Activated T-helper 17 cell treated with anti-CD3 and anti-CD28 coated beads, Interleukin-2, amount 50 U/mL, for 72 hours (primary cell): ENCODE results near the gene FCHSD1. TPM values are rescaled to one million over a fixed set of nuclear protein-coding genes. Genes with fewer than 3 reads are reported as not detected.

ENCODE experiments used
- ATAC-seq: fragments of 150-1000 bp; cut with Tn5 transposase; replicated peaks from 2 replicates; pipeline ENCODE4 v1.10.0; 2021; ENCODE audit warnings: mild to moderate bottlenecking, moderate library complexity
- H3K27ac Mint-ChIP-seq: one replicate; pipeline ENCODE4 v1.8.0; 2022; ENCODE audit warnings: mixed read lengths
- H3K27me3 Mint-ChIP-seq: one replicate; pipeline ENCODE4 v1.8.0; 2022; ENCODE audit warnings: mixed read lengths
- H3K36me3 Mint-ChIP-seq: one replicate; pipeline ENCODE4 v1.8.0; 2022; ENCODE audit warnings: low read depth, mild to moderate bottlenecking, mixed read lengths
- H3K4me1 Mint-ChIP-seq: one replicate; pipeline ENCODE4 v1.8.0; 2022; ENCODE audit warnings: mixed read lengths
- H3K4me3 Mint-ChIP-seq: one replicate; pipeline ENCODE4 v1.8.0; 2022; ENCODE audit warnings: mild to moderate bottlenecking, mixed read lengths
- H3K9me3 Mint-ChIP-seq: one replicate; pipeline ENCODE4 v1.8.0; 2022; ENCODE audit warnings: mixed read lengths
- total RNA-seq, 2 donors: library from RNA; stranded (reverse); gene quantifications; one replicate each; pipeline ENCODE4 v1.2.3, GENCODE V29; 2022

The FCHSD1 gene
- total RNA-seq, 2 donors from 2014 or later: 38.7 to 113 TPM

GRCh38 chr5:141608046-141608445 lies 43.2 kb downstream of the FCHSD1 start:
- peak overlapping the region; percentile 76 for H3K4me3 Mint-ChIP-seq
- H3K36me3 Mint-ChIP-seq: peaks cover 56% of the 10 kb centered on the region
- ATAC-seq: no peak

GRCh38 chr5:141605523-141606277 lies 45.5 kb downstream of the FCHSD1 start:
- Mint-ChIP-seq H3K27ac (peak overlapping the region; percentile 87), H3K4me1 (peaks cover 47% of the 10 kb centered on the region), H3K27me3 (no peaks in the 10 kb centered on the region), H3K36me3 (peaks cover 51% of the 10 kb centered on the region), H3K4me3 (peak overlapping the region; percentile 76), H3K9me3 (no peaks in the 10 kb centered on the region)
- peak; percentile 90 for ATAC-seq

More at GRCh38 chr5:141608046-141608445, 43.2 kb downstream of the FCHSD1 start:
- H3K27me3 Mint-ChIP-seq: no peaks in the 10 kb centered on the region
- peaks cover 49% of the 10 kb centered on the region for H3K4me1 Mint-ChIP-seq
- H3K27ac Mint-ChIP-seq: peak overlapping the region; percentile 87
- no peaks in the 10 kb centered on the region for H3K9me3 Mint-ChIP-seq

GRCh38 chr5:141603923-141604717 lies 47.1 kb downstream of the FCHSD1 start:
- H3K4me1 Mint-ChIP-seq: peaks cover 50% of the 10 kb centered on the region
- no peaks in the 10 kb centered on the region for H3K9me3 Mint-ChIP-seq
- peak; percentile 45 for ATAC-seq

GRCh38 chr5:141602606-141603005 lies 48.6 kb downstream of the FCHSD1 start:
- Mint-ChIP-seq H3K27ac (peak overlapping the region; percentile 91), H3K27me3 (no peaks in the 10 kb centered on the region), H3K9me3 (no peaks in the 10 kb centered on the region), H3K4me3 (peak overlapping the region; percentile 75), H3K4me1 (peaks cover 49% of the 10 kb centered on the region), H3K36me3 (peaks cover 38% of the 10 kb centered on the region)
- ATAC-seq: no peak

More at GRCh38 chr5:141603923-141604717, 47.1 kb downstream of the FCHSD1 start:
- H3K4me3 Mint-ChIP-seq: peak overlapping the region; percentile 76
- H3K27ac Mint-ChIP-seq: peak overlapping the region; percentile 87
- peaks cover 38% of the 10 kb centered on the region for H3K36me3 Mint-ChIP-seq
- H3K27me3 Mint-ChIP-seq: no peaks in the 10 kb centered on the region

GRCh38 chr5:141598391-141599345 lies 52.5 kb downstream of the FCHSD1 start:
- peak; percentile 88 for ATAC-seq
- Mint-ChIP-seq H3K9me3 (no peaks in the 10 kb centered on the region), H3K27ac (peak overlapping the region; percentile 48), H3K4me1 (peaks cover 46% of the 10 kb centered on the region), H3K27me3 (no peaks in the 10 kb centered on the region), H3K36me3 (peaks cover 54% of the 10 kb centered on the region), H3K4me3 (peak overlapping the region; percentile 21)

GRCh38 chr5:141597814-141598213 lies 53.4 kb downstream of the FCHSD1 start:
- Mint-ChIP-seq H3K36me3 (peaks cover 56% of the 10 kb centered on the region), H3K9me3 (no peaks in the 10 kb centered on the region), H3K27me3 (no peaks in the 10 kb centered on the region), H3K27ac (peak overlapping the region; percentile 41), H3K4me1 (peaks cover 45% of the 10 kb centered on the region), H3K4me3 (peak overlapping the region; percentile 35)
- no peak for ATAC-seq

- Mint-ChIP-seq H3K9me3 (no peaks in the 10 kb centered on the region), H3K36me3 (peaks cover 56% of the 10 kb centered on the region), H3K4me3 (peak overlapping the region; percentile 35), H3K27me3 (no peaks in the 10 kb centered on the region), H3K27ac (peak overlapping the region; percentile 41), H3K4me1 (peaks cover 45% of the 10 kb centered on the region)
- no peak for ATAC-seq
These were observed 53.8 kb downstream of the FCHSD1 start for GRCh38 chr5:141597394-141597793.

GRCh38 chr5:141596867-141597266 lies 54.4 kb downstream of the FCHSD1 start:
- peak overlapping the region; percentile 35 for H3K4me3 Mint-ChIP-seq

GRCh38 chr5:141590127-141590526 lies 61.1 kb downstream of the FCHSD1 start:
- Mint-ChIP-seq H3K27me3 (no peaks in the 10 kb centered on the region), H3K4me1 (peaks cover 39% of the 10 kb centered on the region), H3K27ac (no peak overlapping the region), H3K4me3 (no peak overlapping the region), H3K9me3 (no peaks in the 10 kb centered on the region), H3K36me3 (peaks cover 91% of the 10 kb centered on the region)
- ATAC-seq: no peak

More at GRCh38 chr5:141596867-141597266, 54.4 kb downstream of the FCHSD1 start:
- Mint-ChIP-seq H3K27me3 (no peaks in the 10 kb centered on the region), H3K9me3 (no peaks in the 10 kb centered on the region), H3K36me3 (peaks cover 56% of the 10 kb centered on the region), H3K4me1 (peaks cover 47% of the 10 kb centered on the region), H3K27ac (peak overlapping the region; percentile 41)
- no peak for ATAC-seq

Other genes starting within 250 kb of the FCHSD1 start
- not detected for gene PCDHGA9, start 248.6 kb downstream of the FCHSD1 start, total RNA-seq
- gene PCDHGB6, start 243.4 kb downstream of the FCHSD1 start, total RNA-seq: under 1 TPM in 1 of 2 donors, not detected in 1; 0.08 TPM
- gene PCDHGA10, start 238.4 kb downstream of the FCHSD1 start, total RNA-seq: under 1 TPM; 0.06 to 0.08 TPM
- under 1 TPM in 1 of 2 donors, not detected in 1; 0.11 TPM for gene PCDHGB7, start 233.7 kb downstream of the FCHSD1 start, total RNA-seq
- under 1 TPM in 1 of 2 donors, not detected in 1; 0.09 TPM for gene PCDHGA11, start 230.4 kb downstream of the FCHSD1 start, total RNA-seq
- not detected for gene PCDHGA12, start 220.9 kb downstream of the FCHSD1 start, total RNA-seq
- under 1 TPM in 1 of 2 donors, not detected in 1; 0.56 TPM for gene PCDHGC3, start 175.5 kb downstream of the FCHSD1 start, total RNA-seq
- gene PCDHGC4, start 166.4 kb downstream of the FCHSD1 start, total RNA-seq: not detected
- gene PCDHGC5, start 162.3 kb downstream of the FCHSD1 start, total RNA-seq: not detected
- gene DIAPH1, start 32.4 kb downstream of the FCHSD1 start, total RNA-seq: 100 to 1,000 TPM; 186 to 268 TPM
- gene HDAC3, start 14.6 kb downstream of the FCHSD1 start, total RNA-seq: 100 to 1,000 TPM; 123 to 174 TPM
- gene RELL2, start 14.4 kb downstream of the FCHSD1 start, total RNA-seq: 10 to 100 TPM; 16.5 to 29.9 TPM
- 10 to 100 TPM in 1 of 2 donors, 1 to 10 TPM in 1; 7.1 to 19.6 TPM for gene ARAP3, start 30.8 kb upstream of the FCHSD1 start, total RNA-seq
- under 1 TPM in 1 of 2 donors, not detected in 1; 0.64 TPM for gene PCDH1, start 227.0 kb upstream of the FCHSD1 start, total RNA-seq